Right lobe of liver (tissue), 6 donors: ENCODE results near the gene APIP. TPM values are rescaled to one million over a fixed set of nuclear protein-coding genes. Genes with fewer than 3 reads are reported as not detected.

Source experiments
- ATAC-seq, 4 donors: fragments of 200-7000 bp; cut with Tn5 transposase; one replicate each; pipeline ENCODE4 v1.9.1; 2020; ENCODE audit warnings: mild to moderate bottlenecking in 4 of 4, moderate library complexity in 4 of 4
- DNase-seq, 3 donors: peaks; one replicate each; pipeline ENCODE4 v3.0.0-alpha.2; 2020
- H3K27ac ChIP-seq, 3 donors: fragments of 200-600 bp; one replicate each; pipeline ENCODE4 v1.8.0; 2022
- H3K27me3 ChIP-seq, 2 donors: fragments of 200-600 bp; one replicate each; pipeline ENCODE4 v1.8.0; 2022
- H3K36me3 ChIP-seq, 4 donors: fragments of 200-600 bp; sonication (generic) in 1 of 4; one replicate each; pipeline versions ENCODE4 v1.5.1 to v1.8.0; 2017 to 2022; ENCODE audit warnings: control low read depth in 1 of 4
- H3K4me1 ChIP-seq, 4 donors: fragments of 200-600 bp; sonication (generic) in 1 of 4; one replicate each; pipeline versions ENCODE4 v1.5.1 to v1.8.0; 2017 to 2022; ENCODE audit warnings: control low read depth in 1 of 4
- H3K4me3 ChIP-seq, 3 donors: fragments of 200-600 bp; one replicate each; pipeline ENCODE4 v1.8.0; 2022
- H3K9me3 ChIP-seq, 4 donors: fragments of 200-600 bp; sonication (generic) in 1 of 4; one replicate each; pipeline versions ENCODE4 v1.5.1 to v1.8.0; 2017 to 2022; ENCODE audit warnings: control low read depth in 1 of 4
- CTCF ChIP-seq, 4 donors: fragments of 200-600 bp in 3 of 4; fragments of 450-650 bp in 1 of 4; IDR thresholded peaks; one replicate each; pipeline versions ENCODE4 v1.5.1 to v1.8.0; 2016 to 2022; ENCODE audit warnings: antibody characterized with exemption in 4 of 4, mild to moderate bottlenecking in 2 of 4
- POLR2A ChIP-seq: fragments of 450-650 bp; IDR thresholded peaks from one replicate; pipeline ENCODE4 v1.6.1; 2017; ENCODE audit warnings: antibody characterized with exemption, mild to moderate bottlenecking
- WGBS: methylation state at CpG from one replicate; pipeline ENCODE4 v1.1.6; 2018; ENCODE audit warnings: low coverage, low lambda C conversion rate; ENCODE audit not compliant: insufficient coverage; ENCODE audit errors: missing lambda C conversion rate; 5-methylcytosine and 5-hydroxymethylcytosine counted together
- intact Hi-C, 2 donors: fragments of 100-400 bp; cut with DNase I; formaldehyde crosslinking; loops; one replicate each; pipeline versions ENCODE4 v1.11.2 to v1.14.1; 2022
- total RNA-seq, 6 experiments: library from RNA; depleted of rRNA in 2 of 6; stranded (reverse); fragments of >200 nt in 2 of 6; fragmentation: NEBNext Ultra II Directional in 3 of 6; extraction: Animal tissue kit (Norgen Biotek cat#: 25700) in 3 of 6; gene quantifications; one replicate each; pipeline versions ENCODE4 v1.1.0 to v1.2.4, GENCODE V29; 2016 to 2023
- donor health status: DM: no; HTN: yes; CAD: no.
- donor health status: DM: no; HTN: no; CAD: no.
- donor health status: DM: no; HTN: no; CAD: no.
- donor health status: DM: no; HTN: yes; CAD: no.
- donor health status: DM: no; HTN: yes; CAD: no.

APIP gene
- total RNA-seq, 6 experiments from 2014 or later: 9.4 to 19.7 (median 14.5) TPM

GRCh38 chr11:34866375-34866774 is 49.8 kb downstream of the APIP start:
- WGBS: 35% methylated on average over 2 of the region's 2 CpGs
- peak in 2 of 4 donors; percentile 25 to 43 for ATAC-seq

GRCh38 chr11:34865261-34865660 is 50.9 kb downstream of the APIP start:
- Histone ChIP-seq H3K27ac (no peak overlapping the region), H3K9me3 (no peaks in the 10 kb centered on the region), H3K4me1 (peaks cover 0 to 4% (median 0%) of the 10 kb centered on the region in 4 donors), H3K27me3 (no peaks in the 10 kb centered on the region), H3K4me3 (no peak overlapping the region), H3K36me3 (no peaks in the 10 kb centered on the region)
- TF ChIP-seq CTCF (IDR thresholded peaks at IDR 0.05): no peak
- TF ChIP-seq POLR2A: no peak
- WGBS: 95% methylated on average over 2 of the region's 3 CpGs
- intact Hi-C loops: no loop called here
- ATAC-seq (no peak), DNase-seq (no peak)

More at GRCh38 chr11:34866375-34866774, 49.8 kb downstream of the APIP start:
- no peak overlapping the region for H3K27ac ChIP-seq
- intact Hi-C loops: no loop called here
- no peak overlapping the region for H3K4me3 ChIP-seq
- no peaks in the 10 kb centered on the region for H3K36me3 ChIP-seq
- TF ChIP-seq CTCF (IDR thresholded peaks at IDR 0.05) (no peak), POLR2A (no peak)
- H3K27me3 ChIP-seq: no peaks in the 10 kb centered on the region
- DNase-seq: no peak
- H3K9me3 ChIP-seq: no peaks in the 10 kb centered on the region
- no peaks in the 10 kb centered on the region for H3K4me1 ChIP-seq

DNA sequence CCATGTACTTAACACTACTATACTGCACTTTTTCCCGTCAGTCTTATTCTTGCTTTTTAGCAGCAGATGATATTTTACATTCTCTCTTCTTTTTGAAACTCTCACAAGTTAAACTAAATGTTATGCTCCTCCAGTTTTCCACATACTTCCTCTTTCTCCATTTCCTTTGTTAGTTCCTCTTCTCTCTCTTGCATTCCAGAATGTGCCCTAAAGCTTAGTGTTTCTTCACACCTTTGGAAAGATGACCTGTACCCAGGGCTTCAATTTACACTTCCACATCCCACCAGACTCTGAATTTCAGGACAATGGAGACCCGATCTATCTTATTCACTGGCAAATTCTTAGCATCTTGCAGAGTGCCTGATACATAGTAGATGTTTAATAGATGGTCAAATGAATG is 51.8 kb downstream of the APIP start:
- H3K27ac ChIP-seq: no peak overlapping the region
- no peak for TF ChIP-seq POLR2A
- TF ChIP-seq CTCF (IDR thresholded peaks at IDR 0.05): no peak
- no peaks in the 10 kb centered on the region for H3K27me3 ChIP-seq
- no peaks in the 10 kb centered on the region for H3K9me3 ChIP-seq
- ATAC-seq (no peak), DNase-seq (no peak)
- peaks cover 0 to 12% (median 0%) of the 10 kb centered on the region in 4 donors for H3K4me1 ChIP-seq
- H3K36me3 ChIP-seq: no peaks in the 10 kb centered on the region
- intact Hi-C loops: no loop called here
- H3K4me3 ChIP-seq: no peak overlapping the region
- 77% methylated on average over 2 of the region's 2 CpGs for WGBS

DNA sequence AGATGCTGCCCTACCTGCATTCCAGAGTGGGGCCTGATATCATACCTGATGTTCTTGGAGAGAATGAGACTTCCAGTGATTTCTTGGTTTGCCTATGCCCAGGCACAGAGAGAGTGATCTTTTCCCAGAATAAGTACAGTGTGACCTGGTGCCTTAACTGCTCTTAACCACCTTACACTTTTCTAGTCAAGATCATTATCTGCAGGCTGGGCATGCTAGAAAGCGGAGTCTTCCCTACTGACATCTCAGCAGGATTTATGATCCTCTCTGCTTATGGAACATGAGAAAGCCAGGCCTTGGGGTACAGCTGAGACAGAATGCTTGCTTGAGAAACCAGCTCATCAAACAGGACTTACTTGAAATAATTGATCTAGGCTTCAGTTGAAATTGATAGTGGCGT is 53.1 kb downstream of the APIP start:
- Histone ChIP-seq H3K9me3 (no peaks in the 10 kb centered on the region), H3K4me3 (no peak overlapping the region), H3K4me1 (peaks cover 0 to 19% (median 0%) of the 10 kb centered on the region in 4 donors), H3K27me3 (no peaks in the 10 kb centered on the region), H3K27ac (no peak overlapping the region), H3K36me3 (no peaks in the 10 kb centered on the region)
- 44% methylated on average over 2 of the region's 2 CpGs for WGBS
- ATAC-seq: no peak
- intact Hi-C loops: no loop called here
- no peak for DNase-seq
- TF ChIP-seq CTCF (IDR thresholded peaks at IDR 0.05) (no peak), POLR2A (no peak)

GRCh38 chr11:34860518-34860917 is 55.7 kb downstream of the APIP start:
- Histone ChIP-seq H3K9me3 (no peaks in the 10 kb centered on the region), H3K36me3 (no peaks in the 10 kb centered on the region), H3K4me1 (peaks cover 0 to 23% (median 0%) of the 10 kb centered on the region in 4 donors), H3K27me3 (no peaks in the 10 kb centered on the region), H3K4me3 (no peak overlapping the region), H3K27ac (no peak overlapping the region)
- DNase-seq (no peak), ATAC-seq (no peak)
- intact Hi-C loops: no loop called here
- TF ChIP-seq CTCF (IDR thresholded peaks at IDR 0.05): no peak
- no peak for TF ChIP-seq POLR2A
- WGBS: 91% methylated on average over 4 of the region's 4 CpGs
